Loucy (cell line): Measurements from ENCODE around the gene RASGRP1.

Experiments used
- EZH2phosphoT487 ChIP-seq: fragments of 200-600 bp; IDR thresholded peaks from 2 replicates; pipeline ENCODE4 v1.6.1; 2018; ENCODE audit warnings: antibody characterized with exemption, mild to moderate bottlenecking, moderate library complexity, borderline replicate concordance
- TF ChIP-seq, protein P1 (sequence below): fragments of 200-600 bp; sonication (generic); conservative IDR thresholded peaks from 2 replicates; pipeline ENCODE4 v1.5.1; 2014; ENCODE audit warnings: mild to moderate bottlenecking, antibody characterized with exemption, low read length

DNA sequence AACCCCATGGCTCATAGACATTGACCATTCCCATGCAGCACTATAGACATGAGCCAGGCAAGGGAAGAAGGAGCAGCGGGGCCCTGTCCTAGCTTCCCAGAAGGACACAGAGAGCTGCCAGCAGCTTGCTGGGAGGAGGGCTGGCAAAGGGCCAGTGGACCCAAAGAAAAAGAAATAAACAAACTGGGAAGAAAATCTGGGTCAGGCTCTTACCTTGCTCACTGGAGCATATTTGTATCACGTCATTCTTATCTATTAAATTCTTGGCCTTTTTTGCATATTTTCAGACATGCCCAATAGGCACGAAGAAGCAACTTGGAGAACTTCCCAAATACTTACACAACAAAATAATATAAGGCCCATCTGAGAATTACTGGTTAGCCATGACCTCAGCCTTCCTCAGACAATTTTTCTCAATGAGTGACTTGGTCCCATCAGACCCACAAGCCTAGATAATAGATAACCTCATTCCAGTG, 28.4 kb downstream of the RASGRP1 start:
- TF ChIP-seq, protein P1, sequence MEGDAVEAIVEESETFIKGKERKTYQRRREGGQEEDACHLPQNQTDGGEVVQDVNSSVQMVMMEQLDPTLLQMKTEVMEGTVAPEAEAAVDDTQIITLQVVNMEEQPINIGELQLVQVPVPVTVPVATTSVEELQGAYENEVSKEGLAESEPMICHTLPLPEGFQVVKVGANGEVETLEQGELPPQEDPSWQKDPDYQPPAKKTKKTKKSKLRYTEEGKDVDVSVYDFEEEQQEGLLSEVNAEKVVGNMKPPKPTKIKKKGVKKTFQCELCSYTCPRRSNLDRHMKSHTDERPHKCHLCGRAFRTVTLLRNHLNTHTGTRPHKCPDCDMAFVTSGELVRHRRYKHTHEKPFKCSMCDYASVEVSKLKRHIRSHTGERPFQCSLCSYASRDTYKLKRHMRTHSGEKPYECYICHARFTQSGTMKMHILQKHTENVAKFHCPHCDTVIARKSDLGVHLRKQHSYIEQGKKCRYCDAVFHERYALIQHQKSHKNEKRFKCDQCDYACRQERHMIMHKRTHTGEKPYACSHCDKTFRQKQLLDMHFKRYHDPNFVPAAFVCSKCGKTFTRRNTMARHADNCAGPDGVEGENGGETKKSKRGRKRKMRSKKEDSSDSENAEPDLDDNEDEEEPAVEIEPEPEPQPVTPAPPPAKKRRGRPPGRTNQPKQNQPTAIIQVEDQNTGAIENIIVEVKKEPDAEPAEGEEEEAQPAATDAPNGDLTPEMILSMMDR, result no peak
- no peak for TF ChIP-seq EZH2phosphoT487
